Panc1 (cell line): ENCODE results near the gene UVSSA. TPM values are rescaled to one million over a fixed set of nuclear protein-coding genes. Genes with fewer than 3 reads are reported as not detected.

ENCODE experiments used
- ATAC-seq: fragments of 200-7000 bp; cut with Tn5 transposase; 2 replicates; pipeline ENCODE4 v1.9.1; 2020; ENCODE audit warnings: mild to moderate bottlenecking, moderate library complexity
- BruUV-seq: library from RNA; stranded (reverse); fragments of 400-500 nt; replicated peaks from 2 replicates; lab custom pipeline; 2021; lab: Mats Ljungman, UMichigan
- CTCF ChIA-PET: fragments of 300-600 bp; sonication (Branson Sonifier 250); formaldehyde crosslinking; loops from one replicate; lab custom pipeline; 2022; ENCODE audit warnings: antibody characterized with exemption; lab: Charles Lee
- POLR2A ChIA-PET: fragments of 300-600 bp; sonication (Branson Sonifier 250); formaldehyde crosslinking; loops from one replicate; lab custom pipeline; 2022; ENCODE audit warnings: antibody characterized with exemption; lab: Charles Lee
- DNase-seq: peaks from one replicate; pipeline ENCODE4 v3.0.0-alpha.2; 2010; ENCODE audit warnings: low read depth, low spot score
- H3K27ac ChIP-seq: 2 replicates; pipeline ENCODE4 v1.5.1; 2011; ENCODE audit warnings: mild to moderate bottlenecking, low read length, inconsistent platforms
- H3K27me3 ChIP-seq: fragments of 200-500 bp; sonication (Bioruptor generic); 2 replicates; pipeline ENCODE4 v1.6.0; 2014; ENCODE audit warnings: low read length, inconsistent platforms; ENCODE audit not compliant: control insufficient read depth, insufficient read depth
- H3K36me3 ChIP-seq: fragments of 200-500 bp; sonication (Bioruptor generic); 2 replicates; pipeline ENCODE4 v1.5.1; 2014; ENCODE audit warnings: inconsistent platforms, mild to moderate bottlenecking, low read length, moderate library complexity; ENCODE audit not compliant: control insufficient read depth, insufficient read depth
- H3K4me1 ChIP-seq: 2 replicates; pipeline ENCODE4 v1.5.1; 2011; ENCODE audit warnings: inconsistent platforms, mild to moderate bottlenecking, low read length, moderate library complexity; ENCODE audit not compliant: control insufficient read depth, insufficient read depth
- H3K4me3 ChIP-seq, 2 experiments: 2 replicates each; pipeline ENCODE4 v1.5.1; 2011 to 2012; ENCODE audit warnings: low read depth in 2 of 2, low read length in 2 of 2, mild to moderate bottlenecking in 2 of 2, inconsistent platforms in 1 of 2, moderate library complexity in 1 of 2
- H3K9me3 ChIP-seq: fragments of 200-500 bp; sonication (Bioruptor generic); 2 replicates; pipeline ENCODE4 v1.5.1; 2014; ENCODE audit warnings: low read depth, mild to moderate bottlenecking, inconsistent platforms, low read length, moderate library complexity; ENCODE audit not compliant: control insufficient read depth, insufficient read depth
- POLR2AphosphoS5 ChIP-seq: IDR thresholded peaks from 2 replicates; pipeline ENCODE4 v1.6.1; 2012; ENCODE audit warnings: mild to moderate bottlenecking, low read depth, low read length, moderate library complexity
- SIN3A ChIP-seq: IDR thresholded peaks from 2 replicates; pipeline ENCODE4 v1.6.1; 2012; ENCODE audit warnings: low read depth, mild to moderate bottlenecking, low read length, moderate library complexity, borderline replicate concordance; ENCODE audit not compliant: insufficient read depth
- TCF7L2 ChIP-seq: IDR thresholded peaks from 2 replicates; pipeline ENCODE4 v1.6.1; 2011; ENCODE audit warnings: mild to moderate bottlenecking, low read depth, low read length, inconsistent platforms
- in situ Hi-C: cut with HindIII; loops from 2 replicates; pipeline ENCODE4 v1.10.0; 2016; ENCODE audit warnings: low sequenced_read_pairs, low pct_unique_long_range_greater_than_20kb
- intact Hi-C: fragments of 100-400 bp; cut with micrococcal nuclease; formaldehyde crosslinking; loops from one replicate; pipeline ENCODE4 v1.10.0; 2022; ENCODE audit not compliant: unreplicated experiment
- total RNA-seq: library from RNA; stranded (reverse); gene quantifications from one replicate; pipeline ENCODE4 v1.2.1, GENCODE V29; 2021; ENCODE audit not compliant: unreplicated experiment
- TF ChIP-seq, protein P1 (sequence below): fragments of 450-650 bp; IDR thresholded peaks from 2 replicates; pipeline ENCODE4 v1.5.1; 2017; ENCODE audit warnings: mild to moderate bottlenecking
- TF ChIP-seq, protein P2 (sequence below), 2 experiments: IDR thresholded peaks; 2 replicates each; pipeline ENCODE4 v1.6.1; 2011 to 2012; ENCODE audit warnings: low read depth in 2 of 2, control low read depth in 1 of 2, low read length in 1 of 2, mild to moderate bottlenecking in 1 of 2, moderate library complexity in 1 of 2; ENCODE audit not compliant: insufficient read depth in 1 of 2

Gene UVSSA
- total RNA-seq, 1 experiment from 2014 or later = 23.4 TPM

DNA sequence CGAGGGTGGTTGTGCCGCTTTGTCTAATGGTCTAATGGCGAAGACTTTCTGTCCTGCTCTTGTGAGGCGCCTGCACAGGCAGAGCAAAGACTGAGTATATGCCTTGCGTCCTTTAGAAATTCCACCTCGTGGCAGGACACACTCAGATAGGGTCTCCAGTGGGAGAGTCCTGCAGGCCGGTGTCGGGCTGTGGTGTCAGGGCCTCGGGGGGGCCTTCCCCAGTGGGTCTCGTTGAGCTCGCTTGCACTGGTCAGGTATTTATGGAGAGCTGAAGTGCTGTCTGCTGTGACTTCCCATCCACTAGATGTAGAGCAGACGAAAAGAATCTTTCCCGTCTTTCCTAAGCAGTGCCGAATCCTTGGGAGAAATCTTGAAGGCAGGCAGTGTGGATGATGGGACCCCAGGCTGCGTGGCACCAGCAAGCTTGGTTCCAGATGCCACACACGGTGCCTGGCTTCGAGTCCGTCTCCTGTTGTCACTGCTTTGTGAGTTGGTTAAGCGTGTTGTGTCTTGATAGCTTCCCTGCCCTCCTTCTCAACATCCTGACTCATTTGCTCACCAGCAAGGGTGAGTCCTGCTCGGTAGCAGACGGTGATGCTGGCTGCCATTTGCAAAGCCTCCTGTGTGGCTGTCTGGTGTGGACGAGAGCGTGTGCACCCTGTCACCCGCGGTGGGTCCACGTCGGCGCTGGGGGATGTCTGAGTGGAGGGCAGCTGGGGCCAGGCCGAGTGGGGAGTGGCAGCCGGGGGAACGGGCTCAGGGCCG lies 36.8 kb upstream of the UVSSA start:
- no peak overlapping the region for H3K27ac ChIP-seq
- no peaks in the 10 kb centered on the region for H3K4me1 ChIP-seq
- ATAC-seq (no peak), DNase-seq (no peak)
- POLR2A ChIA-PET = no interaction called here
- H3K4me3 ChIP-seq = no peak overlapping the region; a peak in 1 of 4 replicates
- intact Hi-C loops = no loop called here
- no peaks in the 10 kb centered on the region for H3K36me3 ChIP-seq
- CTCF ChIA-PET = no interaction called here
- BruUV-seq = no TSS peak
- in situ Hi-C loops = no loop called here
- H3K27me3 ChIP-seq = no peaks in the 10 kb centered on the region
- no peak for TF ChIP-seq POLR2AphosphoS5
- TF ChIP-seq TCF7L2 = no peak
- TF ChIP-seq, protein P1, sequence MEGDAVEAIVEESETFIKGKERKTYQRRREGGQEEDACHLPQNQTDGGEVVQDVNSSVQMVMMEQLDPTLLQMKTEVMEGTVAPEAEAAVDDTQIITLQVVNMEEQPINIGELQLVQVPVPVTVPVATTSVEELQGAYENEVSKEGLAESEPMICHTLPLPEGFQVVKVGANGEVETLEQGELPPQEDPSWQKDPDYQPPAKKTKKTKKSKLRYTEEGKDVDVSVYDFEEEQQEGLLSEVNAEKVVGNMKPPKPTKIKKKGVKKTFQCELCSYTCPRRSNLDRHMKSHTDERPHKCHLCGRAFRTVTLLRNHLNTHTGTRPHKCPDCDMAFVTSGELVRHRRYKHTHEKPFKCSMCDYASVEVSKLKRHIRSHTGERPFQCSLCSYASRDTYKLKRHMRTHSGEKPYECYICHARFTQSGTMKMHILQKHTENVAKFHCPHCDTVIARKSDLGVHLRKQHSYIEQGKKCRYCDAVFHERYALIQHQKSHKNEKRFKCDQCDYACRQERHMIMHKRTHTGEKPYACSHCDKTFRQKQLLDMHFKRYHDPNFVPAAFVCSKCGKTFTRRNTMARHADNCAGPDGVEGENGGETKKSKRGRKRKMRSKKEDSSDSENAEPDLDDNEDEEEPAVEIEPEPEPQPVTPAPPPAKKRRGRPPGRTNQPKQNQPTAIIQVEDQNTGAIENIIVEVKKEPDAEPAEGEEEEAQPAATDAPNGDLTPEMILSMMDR = no peak
- TF ChIP-seq SIN3A = no peak
- TF ChIP-seq, protein P2, sequence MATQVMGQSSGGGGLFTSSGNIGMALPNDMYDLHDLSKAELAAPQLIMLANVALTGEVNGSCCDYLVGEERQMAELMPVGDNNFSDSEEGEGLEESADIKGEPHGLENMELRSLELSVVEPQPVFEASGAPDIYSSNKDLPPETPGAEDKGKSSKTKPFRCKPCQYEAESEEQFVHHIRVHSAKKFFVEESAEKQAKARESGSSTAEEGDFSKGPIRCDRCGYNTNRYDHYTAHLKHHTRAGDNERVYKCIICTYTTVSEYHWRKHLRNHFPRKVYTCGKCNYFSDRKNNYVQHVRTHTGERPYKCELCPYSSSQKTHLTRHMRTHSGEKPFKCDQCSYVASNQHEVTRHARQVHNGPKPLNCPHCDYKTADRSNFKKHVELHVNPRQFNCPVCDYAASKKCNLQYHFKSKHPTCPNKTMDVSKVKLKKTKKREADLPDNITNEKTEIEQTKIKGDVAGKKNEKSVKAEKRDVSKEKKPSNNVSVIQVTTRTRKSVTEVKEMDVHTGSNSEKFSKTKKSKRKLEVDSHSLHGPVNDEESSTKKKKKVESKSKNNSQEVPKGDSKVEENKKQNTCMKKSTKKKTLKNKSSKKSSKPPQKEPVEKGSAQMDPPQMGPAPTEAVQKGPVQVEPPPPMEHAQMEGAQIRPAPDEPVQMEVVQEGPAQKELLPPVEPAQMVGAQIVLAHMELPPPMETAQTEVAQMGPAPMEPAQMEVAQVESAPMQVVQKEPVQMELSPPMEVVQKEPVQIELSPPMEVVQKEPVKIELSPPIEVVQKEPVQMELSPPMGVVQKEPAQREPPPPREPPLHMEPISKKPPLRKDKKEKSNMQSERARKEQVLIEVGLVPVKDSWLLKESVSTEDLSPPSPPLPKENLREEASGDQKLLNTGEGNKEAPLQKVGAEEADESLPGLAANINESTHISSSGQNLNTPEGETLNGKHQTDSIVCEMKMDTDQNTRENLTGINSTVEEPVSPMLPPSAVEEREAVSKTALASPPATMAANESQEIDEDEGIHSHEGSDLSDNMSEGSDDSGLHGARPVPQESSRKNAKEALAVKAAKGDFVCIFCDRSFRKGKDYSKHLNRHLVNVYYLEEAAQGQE (IDR thresholded peaks at IDR 0.05; ENCODE audit: insufficient read depth in 1 of 2, low read depth in 2 of 2, low read length in 1 of 2) = no peak
- H3K9me3 ChIP-seq = no peaks in the 10 kb centered on the region

DNA sequence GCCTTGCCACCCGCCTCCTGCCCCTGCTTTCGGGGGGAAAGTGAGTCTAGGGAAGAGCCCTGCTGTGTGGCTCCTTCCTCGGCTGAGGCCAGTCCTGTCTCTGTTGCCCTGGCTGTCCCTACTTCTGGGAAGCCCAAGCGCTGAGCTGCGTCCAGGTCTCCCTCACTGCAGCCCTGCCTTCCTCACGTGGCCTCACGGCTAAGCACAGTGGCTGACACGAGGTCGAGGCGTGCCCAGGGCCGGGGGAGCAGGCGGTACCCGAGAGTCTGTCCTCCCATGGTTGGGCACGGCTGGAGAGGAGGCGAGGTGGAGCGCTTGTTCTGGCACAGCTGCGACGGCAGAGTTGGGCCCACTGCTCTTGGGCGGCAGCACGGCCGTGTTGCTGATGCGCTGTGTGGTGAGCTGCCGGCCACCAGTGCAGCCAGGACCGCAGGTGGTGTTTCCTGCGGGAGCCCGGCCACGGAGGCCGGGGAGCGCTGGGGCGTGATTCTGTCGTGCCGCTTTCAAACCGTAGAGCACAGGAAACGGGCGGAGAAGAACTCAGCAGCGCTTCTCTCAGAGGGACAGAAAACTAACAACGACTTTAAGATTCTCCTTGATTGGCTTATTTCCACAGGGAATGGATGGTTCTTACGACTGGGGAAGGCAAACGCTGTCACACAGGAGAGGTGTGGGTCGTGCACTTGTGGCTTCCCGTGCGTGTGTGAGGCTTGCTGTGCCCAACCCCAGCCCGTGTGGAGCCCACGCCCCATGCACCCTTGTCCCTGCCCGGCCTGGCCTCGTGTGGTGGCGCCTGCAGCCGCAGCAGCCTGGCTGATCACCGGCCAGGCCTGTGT lies 36.0 kb upstream of the UVSSA start:
- CTCF ChIA-PET = no interaction called here
- Histone ChIP-seq H3K27ac (no peak overlapping the region), H3K27me3 (no peaks in the 10 kb centered on the region), H3K4me1 (no peaks in the 10 kb centered on the region), H3K36me3 (no peaks in the 10 kb centered on the region), H3K4me3 (no peak overlapping the region), H3K9me3 (no peaks in the 10 kb centered on the region)
- in situ Hi-C loops (no loop called here), intact Hi-C loops (no loop called here)
- DNase-seq = no peak
- BruUV-seq = no TSS peak
- POLR2A ChIA-PET = no interaction called here
- TF ChIP-seq POLR2AphosphoS5 (no peak), SIN3A (no peak), TCF7L2 (no peak)
- TF ChIP-seq, protein P1 = no peak
- TF ChIP-seq, protein P2 (IDR thresholded peaks at IDR 0.05; ENCODE audit: insufficient read depth in 1 of 2, low read depth in 2 of 2, low read length in 1 of 2) = no peak
- ATAC-seq = no peak
